Epithelial cell of umbilical artery (primary cell): Measurements from ENCODE around the gene SERGEF. TPM values are rescaled to one million over a fixed set of nuclear protein-coding genes. Genes with fewer than 3 reads are reported as not detected.

Experiments
- total RNA-seq: library from RNA; depleted of rRNA; stranded (reverse); fragments of >200 nt; gene quantifications from 2 replicates; pipeline ENCODE4 v1.2.3, GENCODE V29; 2014

Gene SERGEF
- 23.4 TPM in 2 replicates for total RNA-seq

GRCh38 chr11:18012906-18013781, at the start of gene SERGEF:
TSS of gene SERGEF (minus strand) at chr11:18013047. CDS start at chr11:18013010, 37 bp downstream.

GRCh38 chr11:18046116-18046777, 33.4 kb upstream of the SERGEF start, which contains the start of gene TPH1:
TSS of gene TPH1 (minus strand) at chr11:18046269. CDS start at chr11:18040762, 5,507 bp downstream.

Other genes with a start within 250 kb of the SERGEF start
- not detected in 2 replicates for gene TPH1, start 33.2 kb upstream of the SERGEF start, total RNA-seq
- gene SAAL1, start 93.0 kb upstream of the SERGEF start, total RNA-seq = 26.3 and 34.0 TPM in 2 replicates
- gene MRGPRX3, start 119.5 kb upstream of the SERGEF start, total RNA-seq = not detected in 2 replicates
- not detected in 2 replicates for gene MRGPRX4, start 159.8 kb upstream of the SERGEF start, total RNA-seq
- not detected in 2 replicates for gene SAA4, start 223.8 kb upstream of the SERGEF start, total RNA-seq
- gene SAA2, start 235.6 kb upstream of the SERGEF start, total RNA-seq = not detected in 2 replicates